NCI-H748 (cell line): ENCODE results near the gene TBC1D1.
"Not testable (repeated sequence)": the region's sequence is repeated elsewhere in the genome, so short reads cannot be mapped to it uniquely, and the experiment has no call there.

ENCODE experiments used
- DNase-seq: peaks from one replicate; lab custom pipeline; 2025; ENCODE audit not compliant: unreplicated experiment; lab: John Stamatoyannopoulos, UW

Gene TBC1D1

GRCh38 chr4:37923089-37923488 lies 32.2 kb downstream of the TBC1D1 start:
- not testable (repeated sequence) for DNase-seq

GRCh38 chr4:37924946-37925345 lies 34.1 kb downstream of the TBC1D1 start:
- DNase-seq: no peak

GRCh38 chr4:37927434-37927833 lies 36.5 kb downstream of the TBC1D1 start:
- DNase-seq: no peak

GRCh38 chr4:37928426-37929416 lies 37.8 kb downstream of the TBC1D1 start:
- no peak for DNase-seq

- no peak for DNase-seq
Observed at GRCh38 chr4:37934096-37934495, 43.2 kb downstream of the TBC1D1 start.

GRCh38 chr4:37934609-37935008 lies 43.7 kb downstream of the TBC1D1 start:
- no peak for DNase-seq

- no peak for DNase-seq
Observed at GRCh38 chr4:37935026-37935425, 44.1 kb downstream of the TBC1D1 start.

GRCh38 chr4:37936889-37937498 lies 46.1 kb downstream of the TBC1D1 start:
- no peak for DNase-seq

- DNase-seq: no peak
Observed at GRCh38 chr4:37938208-37938607, 47.3 kb downstream of the TBC1D1 start.

- no peak for DNase-seq
Observed at GRCh38 chr4:37946503-37947179, 55.8 kb downstream of the TBC1D1 start.

GRCh38 chr4:37948542-37948941 lies 57.7 kb downstream of the TBC1D1 start:
- DNase-seq: no peak

- DNase-seq: no peak
Observed at GRCh38 chr4:37949636-37950426, 58.9 kb downstream of the TBC1D1 start.

GRCh38 chr4:37951461-37952352 lies 60.8 kb downstream of the TBC1D1 start:
- no peak for DNase-seq

GRCh38 chr4:37953156-37953555 lies 62.3 kb downstream of the TBC1D1 start:
- no peak for DNase-seq

GRCh38 chr4:37953620-37954293 lies 62.9 kb downstream of the TBC1D1 start:
- DNase-seq: no peak

- no peak for DNase-seq
Observed at GRCh38 chr4:37956941-37957340, 66.1 kb downstream of the TBC1D1 start.

- DNase-seq: no peak
Observed at GRCh38 chr4:37958932-37959331, 68.0 kb downstream of the TBC1D1 start.

GRCh38 chr4:37960098-37960497 lies 69.2 kb downstream of the TBC1D1 start, which contains the start of gene PTTG2:
Gene PTTG2 (plus strand): TSS chr4:37960398. CDS start chr4:37960435, 37 bp downstream.
- DNase-seq: no peak
